ENCODE data around the gene EVX2. TPM values are rescaled to one million over a fixed set of nuclear protein-coding genes. Genes with fewer than 3 reads are reported as not detected.
A peak's percentile ranks its signal among the peaks of the same experiment; 100 is the strongest.

Gene EVX2
- total RNA-seq, 1 donor from 2014 or later: not detected

- Mint-ChIP-seq H3K27me3 (ENCODE audit: low read depth, unreplicated experiment) (peaks cover 82% of the 10 kb centered on the region), H3K27ac (ENCODE audit: unreplicated experiment) (peak overlapping the region; percentile 74), H3K4me3 (ENCODE audit: unreplicated experiment) (no peak overlapping the region), H3K36me3 (ENCODE audit: low read depth, unreplicated experiment) (no peaks in the 10 kb centered on the region), H3K9me3 (ENCODE audit: unreplicated experiment) (peaks cover 22% of the 10 kb centered on the region), H3K4me1 (ENCODE audit: low read depth, unreplicated experiment) (peaks cover 3% of the 10 kb centered on the region)
- FAIRE-seq: no peak
- no peak for DNase-seq (ENCODE audit: low read depth)
- Histone ChIP-seq H3K79me2 (ENCODE audit: insufficient read depth, low read length) (no peaks in the 10 kb centered on the region), H3K27me3 (ENCODE audit: insufficient read depth, low read length) (peaks cover 91% of the 10 kb centered on the region), H3K27ac (ENCODE audit: low read depth, low read length) (no peak overlapping the region), H3K9me3 (ENCODE audit: insufficient read depth, low read depth, low read length) (no peaks in the 10 kb centered on the region), H4K20me1 (ENCODE audit: insufficient read depth, low read length) (no peaks in the 10 kb centered on the region), H3K9ac (ENCODE audit: low read length) (no peak overlapping the region), H3K4me1 (ENCODE audit: insufficient read depth, low read length) (peaks cover 2% of the 10 kb centered on the region), H2AFZ (ENCODE audit: low read depth, low read length) (no peak overlapping the region), H3K4me2 (ENCODE audit: low read length) (peak overlapping the region; percentile 60), H3K36me3 (ENCODE audit: insufficient read depth, low read length) (no peaks in the 10 kb centered on the region), H3K4me3 (ENCODE audit: insufficient read depth, low read depth, low read length) (no peak overlapping the region)
- TF ChIP-seq EZH2 (IDR thresholded peaks at IDR 0.05; ENCODE audit: insufficient read depth, low read length): peak; percentile 67
- no peak for TF ChIP-seq CTCF (IDR thresholded peaks at IDR 0.05; ENCODE audit: insufficient read depth, low read depth, low read length)
These were observed 44.6 kb upstream of the EVX2 start for GRCh38 chr2:176128172-176128981.

GRCh38 chr2:176127774-176128072 lies 44.0 kb upstream of the EVX2 start:
- Mint-ChIP-seq H3K4me3 (ENCODE audit: unreplicated experiment) (no peak overlapping the region), H3K36me3 (ENCODE audit: low read depth, unreplicated experiment) (no peaks in the 10 kb centered on the region), H3K27me3 (ENCODE audit: low read depth, unreplicated experiment) (peaks cover 76% of the 10 kb centered on the region), H3K27ac (ENCODE audit: unreplicated experiment) (peak overlapping the region; percentile 74), H3K4me1 (ENCODE audit: low read depth, unreplicated experiment) (peaks cover 3% of the 10 kb centered on the region), H3K9me3 (ENCODE audit: unreplicated experiment) (peaks cover 19% of the 10 kb centered on the region)
- Histone ChIP-seq H3K4me3 (ENCODE audit: insufficient read depth, low read depth, low read length) (no peak overlapping the region), H3K79me2 (ENCODE audit: insufficient read depth, low read length) (no peaks in the 10 kb centered on the region), H3K4me1 (ENCODE audit: insufficient read depth, low read length) (peaks cover 4% of the 10 kb centered on the region), H3K36me3 (ENCODE audit: insufficient read depth, low read length) (no peaks in the 10 kb centered on the region), H3K27ac (ENCODE audit: low read depth, low read length) (no peak overlapping the region), H3K9ac (ENCODE audit: low read length) (no peak overlapping the region), H3K27me3 (ENCODE audit: insufficient read depth, low read length) (peaks cover 91% of the 10 kb centered on the region), H4K20me1 (ENCODE audit: insufficient read depth, low read length) (no peaks in the 10 kb centered on the region), H3K9me3 (ENCODE audit: insufficient read depth, low read depth, low read length) (no peaks in the 10 kb centered on the region), H3K4me2 (ENCODE audit: low read length) (no peak overlapping the region), H2AFZ (ENCODE audit: low read depth, low read length) (no peak overlapping the region)
- DNase-seq (ENCODE audit: low read depth) (no peak), FAIRE-seq (no peak)
- TF ChIP-seq CTCF (IDR thresholded peaks at IDR 0.05; ENCODE audit: insufficient read depth, low read depth, low read length): no peak
- no peak for TF ChIP-seq EZH2 (IDR thresholded peaks at IDR 0.05; ENCODE audit: insufficient read depth, low read length)
